Endothelial cell of umbilical vein (primary cell): ENCODE data around the gene GFOD1.

Experiments used
- EZH2 ChIP-seq: IDR thresholded peaks from 2 replicates; pipeline ENCODE4 v1.6.1; 2012; ENCODE audit warnings: borderline replicate concordance, low read depth, mild to moderate bottlenecking, moderate library complexity, low read length, inconsistent platforms; ENCODE audit not compliant: severe bottlenecking
- GATA2 ChIP-seq: IDR thresholded peaks from 2 replicates; pipeline ENCODE4 v1.7.0; 2011; ENCODE audit warnings: low read depth, mild to moderate bottlenecking, moderate library complexity, mixed read lengths, low read length; ENCODE audit not compliant: insufficient read length, insufficient read depth
- JUN ChIP-seq: IDR thresholded peaks from 2 replicates; pipeline ENCODE4 v1.6.1; 2011; ENCODE audit warnings: borderline replicate concordance, low read depth; ENCODE audit not compliant: insufficient read length, insufficient read depth
- MAX ChIP-seq: IDR thresholded peaks from 2 replicates; pipeline ENCODE4 v1.6.1; 2011; ENCODE audit not compliant: insufficient read depth, insufficient read length
- POLR2A ChIP-seq: IDR thresholded peaks from 2 replicates; pipeline ENCODE4 v1.6.1; 2012; ENCODE audit warnings: low read depth, mild to moderate bottlenecking, control low read depth, low read length
- POLR2AphosphoS5 ChIP-seq: IDR thresholded peaks from 2 replicates; pipeline ENCODE4 v1.6.1; 2012; ENCODE audit warnings: low read depth, mild to moderate bottlenecking, control low read depth, low read length, moderate library complexity; ENCODE audit not compliant: insufficient read depth
- TF ChIP-seq, protein P1 (sequence below), 2 donors: IDR thresholded peaks; 1 replicate in 1 of 2; 2 replicates in 1 of 2; pipeline ENCODE4 v1.5.1; 2011; ENCODE audit warnings: low read length in 2 of 2, mild to moderate bottlenecking in 2 of 2, moderate library complexity in 2 of 2, control low read depth in 1 of 2, inconsistent platforms in 1 of 2, low read depth in 1 of 2; ENCODE audit not compliant: insufficient read depth in 1 of 2; ENCODE audit errors: extremely low read depth in 1 of 2

GRCh38 chr6:13400772-13401171 lies 86.6 kb downstream of the GFOD1 start:
- no peak for TF ChIP-seq POLR2A
- TF ChIP-seq, protein P1, sequence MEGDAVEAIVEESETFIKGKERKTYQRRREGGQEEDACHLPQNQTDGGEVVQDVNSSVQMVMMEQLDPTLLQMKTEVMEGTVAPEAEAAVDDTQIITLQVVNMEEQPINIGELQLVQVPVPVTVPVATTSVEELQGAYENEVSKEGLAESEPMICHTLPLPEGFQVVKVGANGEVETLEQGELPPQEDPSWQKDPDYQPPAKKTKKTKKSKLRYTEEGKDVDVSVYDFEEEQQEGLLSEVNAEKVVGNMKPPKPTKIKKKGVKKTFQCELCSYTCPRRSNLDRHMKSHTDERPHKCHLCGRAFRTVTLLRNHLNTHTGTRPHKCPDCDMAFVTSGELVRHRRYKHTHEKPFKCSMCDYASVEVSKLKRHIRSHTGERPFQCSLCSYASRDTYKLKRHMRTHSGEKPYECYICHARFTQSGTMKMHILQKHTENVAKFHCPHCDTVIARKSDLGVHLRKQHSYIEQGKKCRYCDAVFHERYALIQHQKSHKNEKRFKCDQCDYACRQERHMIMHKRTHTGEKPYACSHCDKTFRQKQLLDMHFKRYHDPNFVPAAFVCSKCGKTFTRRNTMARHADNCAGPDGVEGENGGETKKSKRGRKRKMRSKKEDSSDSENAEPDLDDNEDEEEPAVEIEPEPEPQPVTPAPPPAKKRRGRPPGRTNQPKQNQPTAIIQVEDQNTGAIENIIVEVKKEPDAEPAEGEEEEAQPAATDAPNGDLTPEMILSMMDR (IDR thresholded peaks at IDR 0.05; ENCODE audit: extremely low read depth in 1 of 2, insufficient read depth in 1 of 2, low read depth in 1 of 2, low read length in 2 of 2), result no peak
- no peak for TF ChIP-seq MAX
- no peak for TF ChIP-seq EZH2
- TF ChIP-seq JUN, result no peak
- TF ChIP-seq POLR2AphosphoS5, result no peak
- TF ChIP-seq GATA2, result no peak
